Ovary (tissue), 9 donors: ENCODE measurements around the gene TINAG. TPM values are rescaled to one million over a fixed set of nuclear protein-coding genes. Genes with fewer than 3 reads are reported as not detected.

Experiments used
- DNase-seq, 5 donors: peaks; one replicate each; pipeline ENCODE4 v3.0.0-alpha.2; 2019 to 2020
- H3K27ac ChIP-seq, 2 donors: fragments of 200-600 bp; one replicate each; pipeline versions ENCODE4 v1.5.1 to v1.8.0; 2019 to 2022
- H3K27me3 ChIP-seq: fragments of 200-600 bp; one replicate; pipeline ENCODE4 v1.8.0; 2022
- H3K36me3 ChIP-seq: fragments of 200-600 bp; sonication (generic); one replicate; pipeline ENCODE4 v1.5.1; 2019
- H3K4me1 ChIP-seq: one replicate; pipeline ENCODE4 v1.8.1; 2013; ENCODE audit warnings: mild to moderate bottlenecking, moderate library complexity; ENCODE audit not compliant: insufficient read depth
- H3K4me3 ChIP-seq: fragments of 200-600 bp; sonication (generic); one replicate; pipeline ENCODE4 v1.5.1; 2017
- H3K9me3 ChIP-seq, 2 donors: fragments of 200-600 bp in 1 of 2; sonication (generic) in 1 of 2; one replicate each; pipeline versions ENCODE4 v1.5.1 to v1.8.1; 2013 to 2019; ENCODE audit warnings: mild to moderate bottlenecking in 1 of 2, moderate library complexity in 1 of 2
- EP300 ChIP-seq: sonication (generic); formaldehyde crosslinking; IDR thresholded peaks from one replicate; pipeline ENCODE4 v1.6.1; 2017; ENCODE audit warnings: antibody characterized with exemption
- POLR2A ChIP-seq: fragments of 450-650 bp; IDR thresholded peaks from one replicate; pipeline ENCODE4 v1.6.1; 2017; ENCODE audit warnings: antibody characterized with exemption, mild to moderate bottlenecking, moderate library complexity
- WGBS, 3 donors: extraction: QIAGEN DNeasy Blood & Tissue Kit in 1 of 3; methylation state at CpG; one replicate each; pipeline versions ENCODE4 v1.1.5 to v1.1.7; 2013 to 2017; 5-methylcytosine and 5-hydroxymethylcytosine counted together
- intact Hi-C, 4 donors: fragments of 100-400 bp; cut with DNase I; formaldehyde crosslinking; loops; one replicate each; pipeline versions ENCODE4 v1.11.0 to v1.15.1; 2022 to 2023
- polyA plus RNA-seq, 2 donors: library from polyadenylated mRNA; stranded (reverse); fragments of 200-250 nt in 1 of 2; fragments of 350-450 nt in 1 of 2; fragmentation: Illumina TruSeq in 1 of 2; extraction: RNeasy Lipid Tissue Mini Kit (QIAGEN cat#74804) in 1 of 2; gene quantifications; one replicate each; pipeline ENCODE4 v1.2.3, GENCODE V29; 2013 to 2014
- total RNA-seq, 7 donors: library from RNA; depleted of rRNA in 2 of 7; stranded (reverse); fragments of >200 nt in 2 of 7; fragmentation: NEBNext Ultra II Directional in 3 of 7; extraction: Animal tissue kit (Norgen Biotek cat#: 25700) in 3 of 7; gene quantifications; one replicate each; pipeline versions ENCODE4 v1.1.0 to v1.2.4, GENCODE V29; 2016 to 2023
- TF ChIP-seq, protein P1 (sequence below), 3 donors: fragments of 450-650 bp in 2 of 3; fragments of 200-600 bp in 1 of 3; IDR thresholded peaks; one replicate each; pipeline versions ENCODE4 v1.5.1 to v1.8.0; 2016 to 2022; ENCODE audit warnings: antibody characterized with exemption in 3 of 3, mild to moderate bottlenecking in 1 of 3
- donor health status: DM: no; HTN: no; CAD: no; lungs with moderate emphysema.
- donor health status: DM: no; HTN: no; CAD: no.
- donor health status: Bipolar disorder and iron deficiency.
- donor health status: DM: yes; HTN: yes; CAD: no.
- donor health status: DM: no; HTN: no; CAD: no.
- donor health status: DM: yes; HTN: yes; CAD: no.

The TINAG gene
- total and polyA plus RNA-seq, 9 donors: not detected

DNA sequence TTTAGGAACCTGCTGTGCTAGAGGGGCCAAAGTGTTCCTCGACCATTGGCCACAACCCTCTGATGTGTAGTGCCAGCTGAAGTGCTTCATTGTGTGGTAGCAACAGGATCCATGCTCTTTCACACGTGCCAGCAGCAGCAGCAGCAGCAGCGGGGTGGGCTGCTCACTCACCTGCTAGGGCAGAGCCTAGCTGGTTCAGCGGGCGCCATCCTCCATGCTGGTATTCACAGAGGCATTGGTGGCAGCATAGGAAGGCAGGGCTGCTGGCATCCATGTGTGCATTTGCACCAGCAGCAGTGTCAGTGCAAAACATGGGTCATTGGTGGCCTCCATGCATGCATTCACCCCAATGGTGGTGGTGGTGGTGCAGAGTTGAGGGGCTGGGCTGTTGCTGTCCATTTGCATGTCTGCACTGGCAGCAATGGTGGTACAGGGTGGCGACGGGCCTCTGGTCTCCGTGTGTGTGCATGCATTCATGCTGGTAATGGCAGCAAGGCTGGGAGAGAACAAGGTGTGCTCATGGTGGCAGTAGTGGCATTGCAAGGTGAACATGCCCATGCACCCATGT is 13.2 kb upstream of the TINAG start:
- H3K4me1 ChIP-seq: no peaks in the 10 kb centered on the region
- intact Hi-C loops: no loop called here
- no peaks in the 10 kb centered on the region for H3K36me3 ChIP-seq
- no peak overlapping the region for H3K4me3 ChIP-seq
- TF ChIP-seq POLR2A: no peak
- no peak for TF ChIP-seq EP300
- TF ChIP-seq, protein P1, sequence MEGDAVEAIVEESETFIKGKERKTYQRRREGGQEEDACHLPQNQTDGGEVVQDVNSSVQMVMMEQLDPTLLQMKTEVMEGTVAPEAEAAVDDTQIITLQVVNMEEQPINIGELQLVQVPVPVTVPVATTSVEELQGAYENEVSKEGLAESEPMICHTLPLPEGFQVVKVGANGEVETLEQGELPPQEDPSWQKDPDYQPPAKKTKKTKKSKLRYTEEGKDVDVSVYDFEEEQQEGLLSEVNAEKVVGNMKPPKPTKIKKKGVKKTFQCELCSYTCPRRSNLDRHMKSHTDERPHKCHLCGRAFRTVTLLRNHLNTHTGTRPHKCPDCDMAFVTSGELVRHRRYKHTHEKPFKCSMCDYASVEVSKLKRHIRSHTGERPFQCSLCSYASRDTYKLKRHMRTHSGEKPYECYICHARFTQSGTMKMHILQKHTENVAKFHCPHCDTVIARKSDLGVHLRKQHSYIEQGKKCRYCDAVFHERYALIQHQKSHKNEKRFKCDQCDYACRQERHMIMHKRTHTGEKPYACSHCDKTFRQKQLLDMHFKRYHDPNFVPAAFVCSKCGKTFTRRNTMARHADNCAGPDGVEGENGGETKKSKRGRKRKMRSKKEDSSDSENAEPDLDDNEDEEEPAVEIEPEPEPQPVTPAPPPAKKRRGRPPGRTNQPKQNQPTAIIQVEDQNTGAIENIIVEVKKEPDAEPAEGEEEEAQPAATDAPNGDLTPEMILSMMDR (IDR thresholded peaks at IDR 0.05): no peak
- H3K27me3 ChIP-seq: no peaks in the 10 kb centered on the region
- 93 to 95% (median 93%) methylated on average over 7 to 8 of the region's 8 CpGs for WGBS, 3 donors
- peaks cover 0 to 3% of the 10 kb centered on the region in 2 donors for H3K9me3 ChIP-seq
- no peak for DNase-seq
- H3K27ac ChIP-seq: no peak overlapping the region

DNA sequence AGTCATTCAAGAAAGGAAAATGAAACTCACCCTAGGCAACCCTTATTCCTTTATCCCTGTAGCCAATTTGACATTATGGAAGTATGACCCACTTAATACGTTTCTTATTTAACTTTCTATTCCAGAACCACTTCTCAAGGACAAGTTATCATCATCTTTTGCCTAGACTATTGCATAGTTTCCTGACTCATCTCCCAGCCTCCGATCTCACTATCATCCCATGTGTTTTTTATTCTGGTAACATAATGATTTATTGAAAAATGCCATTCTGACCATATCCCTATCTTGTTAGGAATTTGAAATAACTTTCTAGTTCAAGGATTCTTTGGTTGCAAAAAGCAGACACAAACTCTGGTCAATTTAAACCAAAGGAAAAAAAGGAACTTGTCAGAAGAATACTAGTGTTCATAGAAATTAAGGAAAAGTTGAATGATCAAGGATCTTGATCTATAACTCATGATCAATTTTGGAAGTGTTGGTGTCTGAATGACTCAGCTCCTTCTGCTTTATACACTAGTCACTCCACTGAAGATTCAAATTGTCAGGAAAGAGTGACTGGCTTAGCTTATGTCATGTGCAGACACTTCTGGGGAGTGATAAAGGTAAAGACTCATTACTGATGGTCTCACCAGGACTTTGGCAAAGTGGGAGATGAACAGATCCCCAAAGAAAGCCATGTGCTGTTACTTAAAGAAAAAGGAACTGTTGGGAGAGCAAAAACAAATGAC is 8.5 kb upstream of the TINAG start:
- H3K27ac ChIP-seq: no peak overlapping the region
- DNase-seq: no peak
- H3K9me3 ChIP-seq: peaks cover 0 to 3% of the 10 kb centered on the region in 2 donors
- intact Hi-C loops: no loop called here
- H3K4me3 ChIP-seq: no peak overlapping the region
- TF ChIP-seq, protein P1 (IDR thresholded peaks at IDR 0.05): no peak
- TF ChIP-seq EP300: no peak
- no peaks in the 10 kb centered on the region for H3K4me1 ChIP-seq
- no peaks in the 10 kb centered on the region for H3K36me3 ChIP-seq
- 4 to 18% (median 9%) methylated on average over 2 of the region's 2 CpGs for WGBS, 3 donors
- no peaks in the 10 kb centered on the region for H3K27me3 ChIP-seq

DNA sequence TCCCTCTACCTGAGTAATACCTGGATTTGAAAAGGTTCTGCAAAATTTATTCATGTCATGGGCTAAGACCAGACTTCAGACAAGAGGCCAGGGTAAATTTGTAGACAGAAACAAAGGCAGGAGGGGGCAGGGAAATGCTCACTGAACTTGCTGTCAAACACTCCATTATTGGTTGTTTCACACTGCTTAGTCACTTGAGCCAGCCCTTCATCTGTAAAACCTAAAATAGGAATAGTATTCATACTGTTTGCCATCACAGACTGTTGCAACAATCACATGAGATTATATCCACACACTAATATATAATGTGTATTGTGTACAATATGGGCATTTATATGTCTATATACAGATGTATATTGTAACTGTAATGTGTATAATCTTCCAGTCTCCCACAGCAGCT is 6.5 kb upstream of the TINAG start:
- H3K9me3 ChIP-seq: no peaks in the 10 kb centered on the region
- TF ChIP-seq, protein P1 (IDR thresholded peaks at IDR 0.05): no peak
- TF ChIP-seq EP300 (no peak), POLR2A (no peak)

DNA sequence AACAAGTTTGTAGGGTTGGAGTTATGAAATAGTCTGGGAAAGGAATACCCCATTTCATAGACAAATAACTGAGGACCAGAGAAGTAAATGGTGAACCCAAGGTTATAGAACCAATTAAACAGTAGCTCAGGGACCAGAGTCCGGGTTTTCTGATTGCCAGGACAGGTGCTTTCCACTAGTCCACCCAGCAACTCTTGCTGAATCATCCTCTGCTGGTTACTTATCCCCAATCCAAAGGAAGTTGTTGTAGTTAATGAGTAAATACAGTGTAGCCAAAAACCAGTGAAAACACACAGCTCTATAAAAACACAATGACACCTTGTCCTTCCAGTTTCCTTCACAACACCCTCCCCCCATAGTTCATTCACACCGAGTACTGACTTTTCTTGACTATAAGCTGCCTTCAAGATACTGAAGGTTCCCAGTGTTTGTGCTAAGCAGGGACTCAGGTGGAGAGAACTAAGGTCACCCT is 766 bp upstream of the TINAG start:
- H3K27ac ChIP-seq: no peak overlapping the region
- TF ChIP-seq POLR2A: no peak
- TF ChIP-seq EP300: no peak
- TF ChIP-seq, protein P1 (IDR thresholded peaks at IDR 0.05): no peak
- intact Hi-C loops: no loop called here
- no peaks in the 10 kb centered on the region for H3K9me3 ChIP-seq
- H3K36me3 ChIP-seq: no peaks in the 10 kb centered on the region
- no peaks in the 10 kb centered on the region for H3K4me1 ChIP-seq
- no peak overlapping the region for H3K4me3 ChIP-seq
- no peaks in the 10 kb centered on the region for H3K27me3 ChIP-seq
- 65 to 86% (median 65%) methylated on average over 2 of the region's 2 CpGs for WGBS, 3 donors
- no peak for DNase-seq

More for the DNA sequence above, 6.5 kb upstream of the TINAG start:
- Histone ChIP-seq H3K4me1 (no peaks in the 10 kb centered on the region), H3K27ac (no peak overlapping the region), H3K4me3 (no peak overlapping the region), H3K36me3 (no peaks in the 10 kb centered on the region), H3K27me3 (no peaks in the 10 kb centered on the region)
- intact Hi-C loops: no loop called here
- no peak for DNase-seq
